Hepatocyte (in vitro differentiated cells): Measurements from ENCODE around the gene AFF2.

Experiments
- EZH2 ChIP-seq: fragments of 200-600 bp; sonication (generic); IDR thresholded peaks from 2 replicates; pipeline ENCODE4 v1.6.1; 2016; ENCODE audit warnings: antibody characterized with exemption, mild to moderate bottlenecking, borderline replicate concordance
- EZH2phosphoT487 ChIP-seq: fragments of 200-600 bp; sonication (generic); IDR thresholded peaks from one replicate; pipeline ENCODE4 v1.6.1; 2018; ENCODE audit warnings: antibody characterized with exemption, mild to moderate bottlenecking, low read depth, moderate library complexity; ENCODE audit not compliant: unreplicated experiment, severe bottlenecking
- TF ChIP-seq, protein P1 (sequence below): fragments of 200-600 bp; sonication (generic); IDR thresholded peaks from 2 replicates; pipeline ENCODE4 v1.5.1; 2016; ENCODE audit warnings: antibody characterized with exemption, mild to moderate bottlenecking; ENCODE audit not compliant: poor library complexity

GRCh38 chrX:148664995-148665394, 164.6 kb downstream of the AFF2 start:
- TF ChIP-seq EZH2: no peak
- TF ChIP-seq, protein P1, sequence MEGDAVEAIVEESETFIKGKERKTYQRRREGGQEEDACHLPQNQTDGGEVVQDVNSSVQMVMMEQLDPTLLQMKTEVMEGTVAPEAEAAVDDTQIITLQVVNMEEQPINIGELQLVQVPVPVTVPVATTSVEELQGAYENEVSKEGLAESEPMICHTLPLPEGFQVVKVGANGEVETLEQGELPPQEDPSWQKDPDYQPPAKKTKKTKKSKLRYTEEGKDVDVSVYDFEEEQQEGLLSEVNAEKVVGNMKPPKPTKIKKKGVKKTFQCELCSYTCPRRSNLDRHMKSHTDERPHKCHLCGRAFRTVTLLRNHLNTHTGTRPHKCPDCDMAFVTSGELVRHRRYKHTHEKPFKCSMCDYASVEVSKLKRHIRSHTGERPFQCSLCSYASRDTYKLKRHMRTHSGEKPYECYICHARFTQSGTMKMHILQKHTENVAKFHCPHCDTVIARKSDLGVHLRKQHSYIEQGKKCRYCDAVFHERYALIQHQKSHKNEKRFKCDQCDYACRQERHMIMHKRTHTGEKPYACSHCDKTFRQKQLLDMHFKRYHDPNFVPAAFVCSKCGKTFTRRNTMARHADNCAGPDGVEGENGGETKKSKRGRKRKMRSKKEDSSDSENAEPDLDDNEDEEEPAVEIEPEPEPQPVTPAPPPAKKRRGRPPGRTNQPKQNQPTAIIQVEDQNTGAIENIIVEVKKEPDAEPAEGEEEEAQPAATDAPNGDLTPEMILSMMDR: no peak
- TF ChIP-seq EZH2phosphoT487: no peak
